Neural crest cell (in vitro differentiated cells): ENCODE measurements around the gene SQOR. TPM values are rescaled to one million over a fixed set of nuclear protein-coding genes. Genes with fewer than 3 reads are reported as not detected.

Experiments
- DNase-seq: peaks from one replicate; pipeline ENCODE4 v3.0.0; 2021; ENCODE audit warnings: low read depth, mixed read lengths, low spot score
- H3K27ac Mint-ChIP-seq: one replicate; pipeline ENCODE4 v1.8.0; 2021; ENCODE audit warnings: mild to moderate bottlenecking, mixed read lengths; ENCODE audit not compliant: unreplicated experiment
- H3K27me3 Mint-ChIP-seq: 2 replicates; pipeline ENCODE4 v1.8.0; 2021; ENCODE audit warnings: low read depth, mild to moderate bottlenecking, mixed read lengths
- H3K36me3 Mint-ChIP-seq: 2 replicates; pipeline ENCODE4 v1.8.0; 2021; ENCODE audit warnings: low read depth, mild to moderate bottlenecking, mixed read lengths
- H3K4me1 Mint-ChIP-seq: 2 replicates; pipeline ENCODE4 v1.8.0; 2021; ENCODE audit warnings: mixed read lengths
- H3K4me3 Mint-ChIP-seq: one replicate; pipeline ENCODE4 v1.8.0; 2021; ENCODE audit warnings: mild to moderate bottlenecking, mixed read lengths
- H3K9me3 Mint-ChIP-seq: 2 replicates; pipeline ENCODE4 v1.8.0; 2021; ENCODE audit warnings: mixed read lengths
- total RNA-seq: library from RNA; stranded (reverse); gene quantifications from 2 replicates; pipeline ENCODE4 v1.2.1, GENCODE V29; 2021
- TF ChIP-seq, protein P1 (sequence below): fragments of 200-600 bp; sonication (generic); conservative IDR thresholded peaks from 2 replicates; pipeline ENCODE4 v1.5.0; 2021; ENCODE audit warnings: antibody characterized with exemption, mild to moderate bottlenecking

The SQOR gene
- total RNA-seq, 1 donor from 2014 or later, result not detected

DNA sequence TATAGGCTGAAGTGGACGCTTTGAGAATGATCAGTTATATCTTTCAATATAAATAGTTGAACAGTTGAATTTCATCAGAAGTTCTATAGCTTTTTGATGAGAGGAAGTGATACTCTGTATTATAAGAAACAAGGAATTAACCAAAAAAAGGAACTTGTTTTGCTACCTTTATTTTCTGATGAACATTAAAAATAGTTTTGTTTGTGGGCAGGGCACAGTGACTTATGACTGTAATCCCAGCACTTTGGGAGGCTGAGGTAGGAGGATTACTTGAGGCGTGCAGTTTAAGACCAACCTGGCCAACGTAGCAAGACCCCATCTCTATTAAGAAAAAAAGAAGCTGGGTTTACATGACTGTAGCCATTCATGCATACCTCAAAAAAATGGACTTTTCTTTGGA, 30.9 kb upstream of the SQOR start:
- TF ChIP-seq, protein P1, sequence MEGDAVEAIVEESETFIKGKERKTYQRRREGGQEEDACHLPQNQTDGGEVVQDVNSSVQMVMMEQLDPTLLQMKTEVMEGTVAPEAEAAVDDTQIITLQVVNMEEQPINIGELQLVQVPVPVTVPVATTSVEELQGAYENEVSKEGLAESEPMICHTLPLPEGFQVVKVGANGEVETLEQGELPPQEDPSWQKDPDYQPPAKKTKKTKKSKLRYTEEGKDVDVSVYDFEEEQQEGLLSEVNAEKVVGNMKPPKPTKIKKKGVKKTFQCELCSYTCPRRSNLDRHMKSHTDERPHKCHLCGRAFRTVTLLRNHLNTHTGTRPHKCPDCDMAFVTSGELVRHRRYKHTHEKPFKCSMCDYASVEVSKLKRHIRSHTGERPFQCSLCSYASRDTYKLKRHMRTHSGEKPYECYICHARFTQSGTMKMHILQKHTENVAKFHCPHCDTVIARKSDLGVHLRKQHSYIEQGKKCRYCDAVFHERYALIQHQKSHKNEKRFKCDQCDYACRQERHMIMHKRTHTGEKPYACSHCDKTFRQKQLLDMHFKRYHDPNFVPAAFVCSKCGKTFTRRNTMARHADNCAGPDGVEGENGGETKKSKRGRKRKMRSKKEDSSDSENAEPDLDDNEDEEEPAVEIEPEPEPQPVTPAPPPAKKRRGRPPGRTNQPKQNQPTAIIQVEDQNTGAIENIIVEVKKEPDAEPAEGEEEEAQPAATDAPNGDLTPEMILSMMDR, result no peak
- H3K27me3 Mint-ChIP-seq, result no peaks in the 10 kb centered on the region
- H3K36me3 Mint-ChIP-seq, result peaks cover 13% of the 10 kb centered on the region
- H3K4me1 Mint-ChIP-seq, result no peaks in the 10 kb centered on the region
- H3K4me3 Mint-ChIP-seq, result no peak overlapping the region
- DNase-seq, result no peak
- H3K9me3 Mint-ChIP-seq, result no peaks in the 10 kb centered on the region
- H3K27ac Mint-ChIP-seq, result no peak overlapping the region

DNA sequence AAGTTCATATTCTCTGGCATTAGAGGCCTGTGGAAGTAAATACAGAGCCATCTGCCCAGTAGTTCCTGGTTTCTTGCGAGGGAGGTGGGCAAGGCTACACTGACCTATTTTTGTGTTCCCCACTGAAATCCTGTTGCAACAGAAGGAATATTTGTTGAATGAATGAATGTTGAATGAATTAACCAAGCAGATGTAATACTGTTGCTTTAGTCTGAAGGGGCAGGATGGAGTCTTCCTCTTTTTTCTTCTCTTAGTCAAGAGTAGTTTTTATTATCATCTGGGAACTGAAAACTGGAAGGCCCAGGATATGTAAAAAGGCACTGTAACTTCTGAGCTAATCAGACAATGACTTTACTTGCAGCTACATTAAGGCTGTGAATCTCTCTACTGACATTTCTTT, 30.5 kb upstream of the SQOR start:
- Mint-ChIP-seq H3K4me1 (no peaks in the 10 kb centered on the region), H3K36me3 (peaks cover 13% of the 10 kb centered on the region), H3K27me3 (no peaks in the 10 kb centered on the region), H3K9me3 (no peaks in the 10 kb centered on the region), H3K4me3 (no peak overlapping the region), H3K27ac (no peak overlapping the region)
- no peak for DNase-seq
- TF ChIP-seq, protein P1, result no peak

DNA sequence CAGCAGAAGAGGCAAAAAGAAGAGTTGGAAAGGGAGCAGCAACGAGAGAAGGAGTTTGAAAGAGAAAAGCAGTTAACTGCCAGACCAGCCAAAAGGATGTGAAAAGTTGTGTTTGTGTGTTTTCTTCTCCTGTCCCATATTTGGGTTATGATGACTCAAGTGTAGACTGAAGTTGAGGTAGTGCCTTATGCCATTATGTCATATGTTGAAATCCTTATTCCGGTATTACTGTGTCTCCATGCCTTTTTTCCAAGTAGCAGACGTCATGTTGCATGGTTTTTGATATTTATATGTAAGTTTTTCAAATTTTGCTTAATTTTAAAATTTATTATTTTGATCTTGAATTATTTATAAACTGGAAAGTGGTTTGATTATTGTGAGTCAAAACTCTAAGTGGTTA, 28.4 kb upstream of the SQOR start:
- H3K27me3 Mint-ChIP-seq, result no peaks in the 10 kb centered on the region

DNA sequence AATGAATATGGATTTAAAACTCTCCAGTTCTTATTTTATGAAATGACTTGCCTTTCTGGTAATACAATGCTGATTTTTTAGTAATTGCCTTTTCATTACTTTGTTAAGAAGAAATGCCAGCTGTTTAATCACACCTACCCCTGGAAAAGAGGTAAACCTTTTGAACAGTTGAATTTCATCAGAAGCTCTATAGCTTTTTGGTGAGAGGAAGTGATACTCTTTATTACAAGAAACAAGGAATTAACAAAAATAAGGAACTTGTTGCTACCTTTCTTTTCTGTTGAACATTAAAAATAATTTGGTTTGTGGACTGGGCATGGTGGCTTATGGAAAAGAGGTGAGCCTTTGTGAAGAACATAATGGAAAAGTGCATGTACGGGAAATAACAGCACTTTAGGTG, 28.0 kb upstream of the SQOR start:
- no peaks in the 10 kb centered on the region for H3K4me1 Mint-ChIP-seq
- no peaks in the 10 kb centered on the region for H3K9me3 Mint-ChIP-seq
- H3K27me3 Mint-ChIP-seq, result no peaks in the 10 kb centered on the region
- peaks cover 8% of the 10 kb centered on the region for H3K36me3 Mint-ChIP-seq
- no peak overlapping the region for H3K27ac Mint-ChIP-seq
- DNase-seq, result no peak
- TF ChIP-seq, protein P1, result no peak
- no peak overlapping the region for H3K4me3 Mint-ChIP-seq

More for the DNA sequence above, 28.4 kb upstream of the SQOR start:
- no peaks in the 10 kb centered on the region for H3K4me1 Mint-ChIP-seq
- TF ChIP-seq, protein P1, result no peak
- H3K4me3 Mint-ChIP-seq, result no peak overlapping the region
- no peaks in the 10 kb centered on the region for H3K9me3 Mint-ChIP-seq
- DNase-seq, result no peak
- H3K36me3 Mint-ChIP-seq, result peaks cover 8% of the 10 kb centered on the region
- H3K27ac Mint-ChIP-seq, result no peak overlapping the region

DNA sequence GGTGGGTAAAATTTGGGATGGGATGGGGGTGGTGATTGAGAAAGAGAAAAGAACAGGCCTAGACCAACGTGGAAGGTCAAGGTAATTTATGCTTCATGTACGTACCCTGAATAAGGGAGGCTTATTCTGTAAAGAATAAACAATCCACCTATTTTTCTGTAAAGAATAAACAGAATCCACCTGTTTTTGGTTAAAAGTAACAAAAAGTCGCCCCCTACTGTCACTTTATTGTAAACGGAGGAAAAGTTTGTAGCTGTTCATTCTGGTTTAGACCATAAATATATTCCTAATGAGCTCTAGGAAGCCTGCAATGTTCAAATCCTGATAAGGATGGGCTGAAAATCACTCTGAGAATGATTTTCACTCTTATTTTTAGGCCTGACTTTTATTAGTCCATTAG, 23.5 kb upstream of the SQOR start:
- Mint-ChIP-seq H3K27me3 (no peaks in the 10 kb centered on the region), H3K27ac (no peak overlapping the region), H3K36me3 (peaks cover 5% of the 10 kb centered on the region), H3K4me3 (no peak overlapping the region), H3K9me3 (no peaks in the 10 kb centered on the region), H3K4me1 (no peaks in the 10 kb centered on the region)
- no peak for DNase-seq
- TF ChIP-seq, protein P1, result peak; percentile 64
